Medulla oblongata (tissue), 1 donor: ENCODE data around the gene KLHDC8B.

Experiments used
- DNase-seq: peaks from one replicate; pipeline ENCODE4 v3.0.0-alpha.2; 2015; ENCODE audit errors: extremely low spot score

Gene KLHDC8B

DNA sequence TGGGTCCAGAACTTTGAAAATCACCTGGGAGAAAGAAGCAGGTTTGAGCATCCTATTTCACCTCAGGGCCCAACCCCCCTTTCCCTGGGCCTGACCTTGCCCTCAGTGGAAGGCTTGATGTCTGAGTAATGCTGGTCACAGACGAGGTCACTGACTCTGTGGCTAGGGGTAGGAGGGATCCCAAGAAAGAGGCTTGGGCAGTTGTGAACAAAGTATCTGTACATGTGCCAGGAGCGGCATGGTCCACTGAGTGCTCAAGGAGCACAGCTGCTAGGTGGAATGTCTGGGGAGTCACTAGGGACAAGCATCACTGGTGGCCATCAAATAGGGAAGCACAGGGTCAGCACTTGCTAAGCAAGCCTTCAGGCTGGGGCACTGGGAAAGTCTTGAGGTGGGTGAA lies 12.6 kb upstream of the KLHDC8B start:
- no peak for DNase-seq

GRCh38 chr3:49161197-49161596 lies 10.2 kb upstream of the KLHDC8B start:
- DNase-seq: no peak

DNA sequence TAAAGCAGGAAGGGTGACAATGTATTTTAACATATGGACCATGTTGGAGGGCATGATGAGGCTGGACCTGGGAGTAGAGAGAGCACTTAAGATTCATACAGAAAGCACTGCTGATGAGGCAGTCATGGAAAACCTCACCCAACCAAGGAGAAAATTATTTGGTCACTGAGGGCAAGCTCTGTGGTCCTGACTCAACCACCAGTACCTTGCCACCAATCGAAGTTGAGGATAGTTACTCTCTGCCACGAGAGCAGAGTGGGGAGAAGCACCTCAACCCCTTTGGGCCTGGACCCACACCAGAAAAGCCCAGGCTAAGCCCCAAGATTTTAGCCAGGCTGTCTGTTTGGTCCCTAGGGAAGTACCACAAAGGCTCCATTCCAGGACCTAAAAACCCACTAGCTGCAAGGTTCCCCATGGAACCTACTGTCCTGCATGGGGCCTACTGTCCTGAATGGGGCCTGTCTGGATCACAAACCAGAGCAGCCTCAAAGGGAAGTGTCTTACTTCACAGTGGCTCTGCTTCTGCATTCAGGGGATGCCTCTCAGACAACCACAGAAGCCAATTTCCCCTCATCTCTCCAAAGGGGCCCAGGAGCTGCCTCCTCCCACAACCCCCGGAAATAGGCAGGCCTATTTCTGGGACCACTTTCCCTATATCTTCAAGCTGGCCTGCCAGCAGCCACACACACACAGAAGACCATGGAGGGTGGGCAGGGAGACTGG lies 9.4 kb upstream of the KLHDC8B start:
- DNase-seq: peak; percentile 58

DNA sequence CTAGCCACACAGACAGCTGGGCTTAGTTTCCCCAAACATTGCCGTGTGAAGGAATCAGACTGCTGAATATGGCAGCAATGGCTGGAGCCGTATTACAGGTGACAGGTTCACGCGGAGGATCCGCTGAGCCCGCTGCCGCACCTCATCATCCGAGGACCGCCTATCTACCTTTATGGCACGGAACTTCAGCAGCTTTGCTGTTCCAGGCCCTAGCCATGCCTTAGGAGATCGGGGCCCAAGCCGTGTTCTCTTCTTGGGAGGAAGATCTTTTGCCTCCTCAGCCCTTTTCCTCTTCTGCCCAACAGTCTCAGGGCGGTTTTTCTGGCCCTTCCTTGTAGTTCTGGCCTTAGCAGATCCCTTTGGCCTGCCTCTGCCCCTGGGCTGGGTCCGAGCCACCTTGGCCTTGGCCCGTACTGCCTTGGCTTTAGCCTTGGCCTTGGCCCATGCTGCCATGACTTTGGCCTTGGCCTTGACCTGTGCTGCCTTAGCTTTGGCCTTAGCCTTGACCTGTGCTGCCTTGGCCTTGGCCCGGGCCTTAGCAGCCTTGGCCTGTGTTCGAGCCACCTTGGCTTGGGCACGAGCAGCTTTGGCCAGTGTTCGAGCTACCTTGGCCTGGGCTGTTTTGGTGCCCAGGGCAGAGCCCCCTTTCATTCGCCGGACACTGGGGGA lies 8.5 kb upstream of the KLHDC8B start:
- no peak for DNase-seq

GRCh38 chr3:49163609-49164008 lies 7.8 kb upstream of the KLHDC8B start:
- no peak for DNase-seq

- DNase-seq: no peak
Measured at GRCh38 chr3:49164983-49165720, 6.2 kb upstream of the KLHDC8B start.

DNA sequence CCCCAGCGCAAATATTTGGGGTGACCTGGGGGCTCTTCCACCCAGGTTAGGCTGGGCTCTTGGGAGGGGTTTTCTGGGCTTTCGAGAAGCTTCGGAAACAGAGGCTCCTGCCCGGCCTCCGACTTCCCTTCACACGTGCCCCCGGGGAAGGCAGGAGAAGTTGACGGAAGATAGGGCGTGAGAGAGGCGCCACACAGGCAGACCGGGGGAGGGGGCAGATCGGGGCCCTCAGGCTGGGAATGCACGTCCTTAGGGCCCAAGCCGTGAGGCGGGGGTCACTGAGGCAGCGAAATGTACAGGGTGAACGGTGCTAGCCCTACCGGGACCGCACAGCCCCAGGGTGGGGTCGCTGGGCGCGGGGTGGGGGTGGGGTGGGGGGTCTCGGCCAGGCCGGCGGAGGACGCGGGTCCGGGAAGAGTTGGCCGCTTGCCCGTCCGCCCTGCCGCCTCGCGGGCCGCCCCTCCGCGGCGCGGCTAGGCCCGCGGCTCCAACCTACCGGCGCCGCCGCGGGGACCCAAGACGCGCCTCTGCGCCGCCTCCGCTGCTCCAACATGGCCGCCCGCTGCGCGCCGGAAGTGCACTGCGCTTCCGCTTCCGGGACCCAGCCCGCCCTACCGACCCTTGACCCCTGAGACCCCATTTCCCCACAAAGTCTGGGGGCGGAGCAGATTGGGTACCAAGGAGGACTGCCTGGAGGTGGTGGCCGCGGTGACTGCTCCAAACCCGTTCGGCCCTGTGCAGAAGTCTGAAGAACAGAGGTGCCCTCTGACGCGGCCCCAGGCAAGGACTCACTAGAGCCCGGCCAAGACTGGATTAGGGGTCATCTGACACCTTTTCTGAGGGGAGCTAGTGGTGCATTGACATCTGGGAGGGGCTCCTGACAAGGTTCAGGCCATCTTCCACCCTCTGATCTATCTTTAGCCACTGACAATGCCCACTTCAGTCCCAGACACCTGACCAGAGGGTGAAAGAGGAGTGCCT lies 5.3 kb upstream of the KLHDC8B start, which contains the start of gene CCDC71:
Gene CCDC71, minus strand, starts transcription at position 561 of the 981 bp plus-strand sequence. CDS start 2,123 bp downstream, outside the sequence.
- peak; percentile 65 for DNase-seq

GRCh38 chr3:49166752-49167556 lies 4.4 kb upstream of the KLHDC8B start:
- no peak for DNase-seq

DNA sequence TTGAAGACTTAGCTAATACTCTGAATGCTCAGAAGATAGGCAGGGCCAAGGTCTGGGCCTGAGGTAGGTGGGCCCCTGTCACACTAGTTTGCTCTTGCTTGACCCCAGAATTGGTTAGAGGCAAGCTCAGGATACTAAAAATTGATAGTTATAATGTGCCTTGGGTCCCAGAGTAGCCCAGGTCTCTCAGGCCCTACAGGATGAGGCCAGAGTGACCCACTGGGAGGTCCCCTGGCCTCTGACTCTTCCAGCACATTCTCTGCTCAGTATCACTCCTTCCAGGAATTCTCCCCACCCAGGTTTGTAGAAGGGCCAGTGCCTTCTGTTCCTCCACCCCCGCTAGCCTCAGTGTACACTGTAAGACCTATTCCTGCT lies 667 bp upstream of the KLHDC8B start:
- DNase-seq: no peak

- no peak for DNase-seq
Measured at GRCh38 chr3:49171775-49172500, 540 bp downstream of the KLHDC8B start.

DNA sequence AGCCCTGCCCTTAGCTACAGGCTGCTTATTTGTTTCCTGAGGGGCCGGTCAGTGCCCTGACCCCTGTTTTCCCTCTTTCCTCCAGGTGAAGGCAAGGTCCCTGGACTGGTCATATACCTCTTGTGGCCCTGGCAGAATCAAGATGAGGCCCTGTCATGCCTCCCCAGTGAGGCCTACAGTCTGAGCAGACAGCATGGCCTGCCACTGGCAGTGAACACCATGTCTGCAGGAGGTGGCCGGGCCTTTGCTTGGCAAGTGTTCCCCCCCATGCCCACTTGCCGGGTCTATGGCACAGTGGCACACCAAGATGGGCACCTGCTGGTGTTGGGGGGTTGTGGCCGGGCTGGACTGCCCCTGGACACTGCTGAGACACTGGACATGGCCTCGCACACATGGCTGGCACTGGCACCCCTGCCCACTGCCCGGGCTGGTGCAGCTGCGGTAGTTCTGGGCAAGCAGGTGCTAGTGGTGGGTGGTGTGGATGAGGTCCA lies 1.2 kb downstream of the KLHDC8B start:
- no peak for DNase-seq

GRCh38 chr3:49173116-49173791 lies 1.9 kb downstream of the KLHDC8B start:
- no peak for DNase-seq

GRCh38 chr3:49173792-49174170 lies 2.4 kb downstream of the KLHDC8B start:
- no peak for DNase-seq

DNA sequence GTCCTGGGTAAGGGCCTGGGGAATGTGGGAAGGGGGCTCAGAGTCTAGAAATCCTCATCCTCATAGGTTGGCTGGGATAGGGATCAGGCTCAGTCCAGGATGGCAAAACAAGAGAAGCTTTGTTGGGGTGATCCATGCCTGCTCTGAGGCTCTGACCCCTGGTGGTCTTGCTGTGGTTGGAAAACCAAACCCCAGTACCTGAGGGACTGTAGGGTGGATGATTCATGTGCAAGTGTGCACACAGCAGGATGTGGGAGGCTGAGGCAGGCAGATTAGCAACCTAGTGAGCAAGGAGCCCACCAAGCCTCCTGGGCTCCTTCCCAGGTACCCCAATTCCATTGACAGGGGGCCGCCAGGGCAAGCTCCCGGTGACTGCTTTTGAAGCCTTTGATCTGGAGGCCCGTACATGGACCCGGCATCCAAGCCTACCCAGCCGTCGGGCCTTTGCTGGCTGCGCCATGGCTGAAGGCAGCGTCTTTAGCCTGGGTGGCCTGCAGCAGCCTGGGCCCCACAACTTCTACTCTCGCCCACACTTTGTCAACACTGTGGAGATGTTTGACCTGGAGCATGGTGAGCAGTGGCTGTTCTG lies 3.1 kb downstream of the KLHDC8B start:
- no peak for DNase-seq

GRCh38 chr3:49175530-49175929 lies 4.1 kb downstream of the KLHDC8B start:
- DNase-seq: no peak

DNA sequence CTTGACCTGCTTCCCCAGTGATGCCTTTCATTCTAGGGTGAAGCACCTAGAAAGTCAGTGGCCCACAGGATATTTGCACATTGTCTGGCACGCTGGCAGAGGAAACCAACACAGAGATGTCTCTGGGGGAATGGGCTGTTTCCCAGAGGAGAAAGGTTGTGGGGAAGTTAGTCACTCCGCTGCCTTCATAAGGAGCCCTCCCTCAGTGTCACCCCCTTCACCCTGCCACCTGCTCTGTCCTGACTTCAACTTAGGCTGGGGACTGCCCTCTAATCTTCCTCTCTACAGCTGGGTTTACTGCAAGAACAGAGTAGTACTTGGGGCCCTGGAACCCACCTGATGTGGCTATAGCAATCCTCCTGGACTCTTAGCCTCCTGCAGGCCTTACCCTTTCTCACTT lies 5.7 kb downstream of the KLHDC8B start:
- DNase-seq: no peak

GRCh38 chr3:49180116-49180515 lies 8.7 kb downstream of the KLHDC8B start:
- no peak for DNase-seq

GRCh38 chr3:49181351-49181750 lies 10.0 kb downstream of the KLHDC8B start:
- DNase-seq: no peak

GRCh38 chr3:49182682-49183081 lies 11.3 kb downstream of the KLHDC8B start:
- no peak for DNase-seq
